ENCODE measurements around the gene NFX1.

NFX1 gene

DNA sequence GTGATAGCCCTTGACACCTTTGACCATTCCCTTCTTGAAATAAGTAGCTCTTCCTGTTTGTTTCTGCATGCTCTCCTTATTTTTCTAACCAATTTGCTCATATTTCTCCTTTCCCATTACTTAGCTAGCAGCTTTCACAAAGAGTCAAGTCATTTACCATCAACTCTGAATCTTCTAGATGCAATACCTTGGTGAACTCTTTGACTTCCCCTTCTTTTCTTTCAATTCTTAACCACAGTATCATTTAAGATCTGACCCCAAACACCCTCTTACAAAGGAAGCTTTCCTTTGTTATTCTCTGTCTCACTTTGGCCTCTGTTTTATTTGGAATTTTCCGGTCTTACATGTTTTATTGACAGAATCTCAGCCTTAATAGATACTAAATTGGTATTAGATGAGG, 14.0 kb downstream of the NFX1 start:
- no peaks in the 10 kb centered on the region for H3K27me3 Mint-ChIP-seq (ENCODE audit: low read depth, poor library complexity)
- no peak for DNase-seq
- no peak overlapping the region for H3K4me3 Mint-ChIP-seq
- H3K4me1 Mint-ChIP-seq = no peaks in the 10 kb centered on the region
- no peak overlapping the region for H3K27ac Mint-ChIP-seq
- H3K36me3 Mint-ChIP-seq (ENCODE audit: low read depth) = peaks cover 23% of the 10 kb centered on the region
- H3K9me3 Mint-ChIP-seq = no peaks in the 10 kb centered on the region
- TF ChIP-seq, protein P1, sequence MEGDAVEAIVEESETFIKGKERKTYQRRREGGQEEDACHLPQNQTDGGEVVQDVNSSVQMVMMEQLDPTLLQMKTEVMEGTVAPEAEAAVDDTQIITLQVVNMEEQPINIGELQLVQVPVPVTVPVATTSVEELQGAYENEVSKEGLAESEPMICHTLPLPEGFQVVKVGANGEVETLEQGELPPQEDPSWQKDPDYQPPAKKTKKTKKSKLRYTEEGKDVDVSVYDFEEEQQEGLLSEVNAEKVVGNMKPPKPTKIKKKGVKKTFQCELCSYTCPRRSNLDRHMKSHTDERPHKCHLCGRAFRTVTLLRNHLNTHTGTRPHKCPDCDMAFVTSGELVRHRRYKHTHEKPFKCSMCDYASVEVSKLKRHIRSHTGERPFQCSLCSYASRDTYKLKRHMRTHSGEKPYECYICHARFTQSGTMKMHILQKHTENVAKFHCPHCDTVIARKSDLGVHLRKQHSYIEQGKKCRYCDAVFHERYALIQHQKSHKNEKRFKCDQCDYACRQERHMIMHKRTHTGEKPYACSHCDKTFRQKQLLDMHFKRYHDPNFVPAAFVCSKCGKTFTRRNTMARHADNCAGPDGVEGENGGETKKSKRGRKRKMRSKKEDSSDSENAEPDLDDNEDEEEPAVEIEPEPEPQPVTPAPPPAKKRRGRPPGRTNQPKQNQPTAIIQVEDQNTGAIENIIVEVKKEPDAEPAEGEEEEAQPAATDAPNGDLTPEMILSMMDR (IDR thresholded peaks at IDR 0.05) = no peak

- Mint-ChIP-seq H3K4me1 (no peaks in the 10 kb centered on the region), H3K4me3 (no peak overlapping the region), H3K9me3 (no peaks in the 10 kb centered on the region), H3K27me3 (ENCODE audit: low read depth, poor library complexity) (no peaks in the 10 kb centered on the region), H3K27ac (no peak overlapping the region), H3K36me3 (ENCODE audit: low read depth) (peaks cover 20% of the 10 kb centered on the region)
- TF ChIP-seq, protein P1 (IDR thresholded peaks at IDR 0.05) = no peak
- no peak for DNase-seq
These were observed 15.7 kb downstream of the NFX1 start for GRCh38 chr9:33306037-33306436.

GRCh38 chr9:33307067-33307466, 16.8 kb downstream of the NFX1 start:
- H3K4me3 Mint-ChIP-seq = no peak overlapping the region
- H3K9me3 Mint-ChIP-seq = no peaks in the 10 kb centered on the region
- no peak overlapping the region for H3K27ac Mint-ChIP-seq
- H3K36me3 Mint-ChIP-seq (ENCODE audit: low read depth) = peaks cover 22% of the 10 kb centered on the region
- no peaks in the 10 kb centered on the region for H3K4me1 Mint-ChIP-seq
- TF ChIP-seq, protein P1 (IDR thresholded peaks at IDR 0.05) = no peak
- no peak for DNase-seq
- no peaks in the 10 kb centered on the region for H3K27me3 Mint-ChIP-seq (ENCODE audit: low read depth, poor library complexity)

GRCh38 chr9:33309903-33310302, 19.6 kb downstream of the NFX1 start:
- TF ChIP-seq, protein P1 (IDR thresholded peaks at IDR 0.05) = no peak
- Mint-ChIP-seq H3K4me1 (no peaks in the 10 kb centered on the region), H3K9me3 (no peaks in the 10 kb centered on the region), H3K27me3 (ENCODE audit: low read depth, poor library complexity) (no peaks in the 10 kb centered on the region), H3K4me3 (no peak overlapping the region), H3K36me3 (ENCODE audit: low read depth) (peaks cover 40% of the 10 kb centered on the region), H3K27ac (no peak overlapping the region)
- DNase-seq = no peak

DNA sequence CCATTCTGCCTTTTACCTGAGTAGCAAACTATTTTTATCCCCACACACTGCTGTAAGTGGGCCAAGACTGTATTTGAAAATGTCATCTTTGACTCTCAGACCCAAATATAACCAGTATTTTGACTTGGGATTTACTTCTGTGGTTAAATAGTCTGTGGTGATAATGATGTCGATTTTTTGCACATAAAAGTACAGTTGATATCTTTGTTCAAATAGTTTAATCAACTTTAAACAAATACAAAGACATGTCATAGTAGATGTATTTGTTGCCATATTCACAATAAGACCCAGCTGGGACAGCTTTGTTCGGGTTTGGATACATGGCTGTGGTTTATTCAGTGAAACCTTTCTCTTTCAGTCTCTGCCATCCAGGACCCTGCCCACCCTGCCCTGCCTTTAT, 20.4 kb downstream of the NFX1 start:
- Mint-ChIP-seq H3K36me3 (ENCODE audit: low read depth) (peaks cover 46% of the 10 kb centered on the region), H3K9me3 (no peaks in the 10 kb centered on the region), H3K4me1 (no peaks in the 10 kb centered on the region), H3K27me3 (ENCODE audit: low read depth, poor library complexity) (no peaks in the 10 kb centered on the region), H3K4me3 (no peak overlapping the region), H3K27ac (no peak overlapping the region)
- no peak for DNase-seq
- TF ChIP-seq, protein P1 (IDR thresholded peaks at IDR 0.05) = no peak

- Mint-ChIP-seq H3K27me3 (ENCODE audit: low read depth, poor library complexity) (no peaks in the 10 kb centered on the region), H3K36me3 (ENCODE audit: low read depth) (peaks cover 58% of the 10 kb centered on the region), H3K9me3 (no peaks in the 10 kb centered on the region), H3K4me3 (no peak overlapping the region), H3K27ac (no peak overlapping the region), H3K4me1 (no peaks in the 10 kb centered on the region)
- TF ChIP-seq, protein P1 (IDR thresholded peaks at IDR 0.05) = no peak
- DNase-seq = no peak
These were observed 21.6 kb downstream of the NFX1 start for GRCh38 chr9:33311953-33312352.
